Dermis blood vessel endothelial cell (primary cell): ENCODE data around the gene EML4. TPM values are rescaled to one million over a fixed set of nuclear protein-coding genes. Genes with fewer than 3 reads are reported as not detected.
"Not testable (repeated sequence)": the region's sequence is repeated elsewhere in the genome, so short reads cannot be mapped to it uniquely, and the experiment has no call there.

ENCODE experiments used
- DNase-seq: peaks from one replicate; pipeline ENCODE4 v3.0.0; 2010
- total RNA-seq: library from RNA; depleted of rRNA; stranded (reverse); fragments of >200 nt; gene quantifications from 2 replicates; pipeline ENCODE4 v1.2.3, GENCODE V29; 2014

Gene EML4
- total RNA-seq, 1 donor from 2014 or later = 21.6 TPM

- no peak for DNase-seq
These were observed 168.2 kb downstream of the EML4 start for GRCh38 chr2:42337356-42337820.

GRCh38 chr2:42337846-42338566 is 168.9 kb downstream of the EML4 start:
- DNase-seq = no peak

- DNase-seq = no peak
These were observed 169.5 kb downstream of the EML4 start for GRCh38 chr2:42338567-42339190.

GRCh38 chr2:42339191-42339912 is 170.2 kb downstream of the EML4 start:
- DNase-seq = no peak

- DNase-seq = no peak
These were observed 171.1 kb downstream of the EML4 start for GRCh38 chr2:42340045-42340937.

GRCh38 chr2:42340938-42341636 is 171.9 kb downstream of the EML4 start:
- DNase-seq = no peak

GRCh38 chr2:42342061-42342794 is 173.1 kb downstream of the EML4 start:
- DNase-seq = peak; percentile 79

GRCh38 chr2:42342795-42343241 is 173.7 kb downstream of the EML4 start:
- DNase-seq = no peak

- peak; percentile 30 for DNase-seq
These were observed 176.8 kb downstream of the EML4 start for GRCh38 chr2:42345986-42346385.

GRCh38 chr2:42346856-42347255 is 177.7 kb downstream of the EML4 start:
- DNase-seq = not testable (repeated sequence)

GRCh38 chr2:42347518-42347917 is 178.4 kb downstream of the EML4 start:
- DNase-seq = not testable (repeated sequence)

- no peak for DNase-seq
These were observed 179.1 kb downstream of the EML4 start for GRCh38 chr2:42348113-42348805.

GRCh38 chr2:42350434-42351063 is 181.4 kb downstream of the EML4 start:
- DNase-seq = no peak

GRCh38 chr2:42351864-42352263 is 182.7 kb downstream of the EML4 start:
- DNase-seq = no peak

- DNase-seq = no peak
These were observed 184.8 kb downstream of the EML4 start for GRCh38 chr2:42353792-42354429.

- no peak for DNase-seq
These were observed 190.3 kb downstream of the EML4 start for GRCh38 chr2:42359304-42359964.

- DNase-seq = peak; percentile 54
These were observed 190.9 kb downstream of the EML4 start for GRCh38 chr2:42359965-42360483.

- DNase-seq = peak; percentile 27
These were observed 191.3 kb downstream of the EML4 start for GRCh38 chr2:42360493-42360889.
